ENCODE results near the gene SLC27A3. TPM values are rescaled to one million over a fixed set of nuclear protein-coding genes. Genes with fewer than 3 reads are reported as not detected.

The SLC27A3 gene
- total RNA-seq, 1 experiment from 2014 or later, result 38.9 TPM

- no peak overlapping the region for H3K4me3 Mint-ChIP-seq
- H3K27ac Mint-ChIP-seq, result peak overlapping the region; percentile 54
- H3K27me3 Mint-ChIP-seq (ENCODE audit: low read depth), result no peaks in the 10 kb centered on the region; the same call in 1 of the 2 replicates
- H3K9me3 Mint-ChIP-seq, result no peaks in the 10 kb centered on the region
- CTCF ChIA-PET, result interaction anchor here (0.6 to 3.9 kb wide), 29 partner anchors 7 to 538 kb away, joined by 3 to 51 read pairs (median 4); partner anchors contain the start of genes CREB3L4, DENND4B, GATAD2B and INTS3
- POLR2A ChIA-PET, result interaction anchor here (1.1 kb wide), 1 partner anchor 17 kb away, joined by 3 read pairs; no protein-coding TSS in a partner anchor
- DNase-seq (ENCODE audit: low spot score) (peak; percentile 91), ATAC-seq (peak; percentile 60)
- no peaks in the 10 kb centered on the region for H3K36me3 Mint-ChIP-seq
- peaks cover 25% of the 10 kb centered on the region for H3K4me1 Mint-ChIP-seq
- TF ChIP-seq EMX1 (CRISPR knock-in tag; IDR thresholded peaks at IDR 0.05), result no peak
- no peak for TF ChIP-seq NR2C2 (CRISPR knock-in tag; IDR thresholded peaks at IDR 0.05)
- 0 out of 2 replicates have a peak, but pooled peaks have one; percentile 22 for TF ChIP-seq ZNF416 (CRISPR knock-in tag; IDR thresholded peaks at IDR 0.05)
- peak; percentile 82; the same call in 1 of the 2 replicates for TF ChIP-seq ZNF121 (CRISPR knock-in tag; IDR thresholded peaks at IDR 0.05)
- peak; percentile 95 for TF ChIP-seq CTCF (IDR thresholded peaks at IDR 0.05)
- no peak for TF ChIP-seq ZNF425 (CRISPR knock-in tag; conservative IDR thresholded peaks at IDR 0.05)
These were observed 21.8 kb downstream of the SLC27A3 start for GRCh38 chr1:153796786-153797659.

- CTCF ChIA-PET, result interaction anchor here (0.6 to 3.9 kb wide), 15 partner anchors 9 to 188 kb away, joined by 3 to 51 read pairs (median 4); partner anchors contain the start of genes CREB3L4, DENND4B, JTB and NPR1
- no peaks in the 10 kb centered on the region for H3K9me3 Mint-ChIP-seq
- POLR2A ChIA-PET, result interaction anchor here (1.3 kb wide), 1 partner anchor 179 kb away, joined by 3 read pairs; the partner anchor contains the start of gene JTB
- H3K27me3 Mint-ChIP-seq (ENCODE audit: low read depth), result no peaks in the 10 kb centered on the region; the same call in 1 of the 2 replicates
- H3K36me3 Mint-ChIP-seq, result no peaks in the 10 kb centered on the region
- DNase-seq (ENCODE audit: low spot score) (no peak), ATAC-seq (no peak)
- peaks cover 19% of the 10 kb centered on the region for H3K4me1 Mint-ChIP-seq
- H3K4me3 Mint-ChIP-seq, result no peak overlapping the region
- peak overlapping the region; percentile 36 for H3K27ac Mint-ChIP-seq
- no peak for TF ChIP-seq FOXP1 (CRISPR knock-in tag; IDR thresholded peaks at IDR 0.05; ENCODE audit: borderline replicate concordance)
- TF ChIP-seq ATF1 (CRISPR knock-in tag; IDR thresholded peaks at IDR 0.05), result no peak
- no peak for TF ChIP-seq ZNF138 (CRISPR knock-in tag; conservative IDR thresholded peaks at IDR 0.05)
- no peak for TF ChIP-seq NR2C2 (CRISPR knock-in tag; IDR thresholded peaks at IDR 0.05)
- TF ChIP-seq NR3C1 (CRISPR knock-in tag; conservative IDR thresholded peaks at IDR 0.05; ENCODE audit: low read depth), result no peak
- TF ChIP-seq GTF2I (CRISPR knock-in tag; conservative IDR thresholded peaks at IDR 0.05), result no peak
- TF ChIP-seq ZNF317 (CRISPR knock-in tag; IDR thresholded peaks at IDR 0.05; ENCODE audit: borderline replicate concordance, low read depth), result no peak
- TF ChIP-seq IRF2 (CRISPR knock-in tag; IDR thresholded peaks at IDR 0.05; ENCODE audit: borderline replicate concordance, low read depth), result no peak
- TF ChIP-seq NR1H2 (CRISPR knock-in tag; IDR thresholded peaks at IDR 0.05), result no peak
- no peak for TF ChIP-seq ZBTB21 (CRISPR knock-in tag; IDR thresholded peaks at IDR 0.05; ENCODE audit: borderline replicate concordance)
- TF ChIP-seq CREB1 (CRISPR knock-in tag; IDR thresholded peaks at IDR 0.05), result no peak
- TF ChIP-seq JAZF1 (CRISPR knock-in tag; IDR thresholded peaks at IDR 0.05), result no peak
- no peak for TF ChIP-seq E2F1 (CRISPR knock-in tag; IDR thresholded peaks at IDR 0.05)
- TF ChIP-seq EMX1 (CRISPR knock-in tag; IDR thresholded peaks at IDR 0.05), result no peak
These were observed 23.2 kb downstream of the SLC27A3 start for GRCh38 chr1:153798468-153798780.
